ENCODE measurements around the gene CNOT6.

CNOT6 gene

GRCh38 chr5:180621311-180621710 is 127.1 kb downstream of the CNOT6 start:
- DNase-seq (ENCODE audit: low read depth), result no peak

GRCh38 chr5:180622910-180623309 is 128.7 kb downstream of the CNOT6 start:
- no peak for DNase-seq (ENCODE audit: low read depth)

- DNase-seq (ENCODE audit: low read depth), result no peak
These were observed 129.2 kb downstream of the CNOT6 start for GRCh38 chr5:180623411-180623834.

GRCh38 chr5:180623844-180624243 is 129.7 kb downstream of the CNOT6 start:
- no peak for DNase-seq (ENCODE audit: low read depth)

- DNase-seq (ENCODE audit: low read depth), result no peak
These were observed 130.4 kb downstream of the CNOT6 start for GRCh38 chr5:180624587-180624986.

GRCh38 chr5:180625125-180625790 is 131.1 kb downstream of the CNOT6 start:
- no peak for DNase-seq (ENCODE audit: low read depth)

GRCh38 chr5:180625791-180626660 is 131.8 kb downstream of the CNOT6 start:
- DNase-seq (ENCODE audit: low read depth), result no peak

GRCh38 chr5:180626661-180627385 is 132.6 kb downstream of the CNOT6 start:
- DNase-seq (ENCODE audit: low read depth), result no peak

GRCh38 chr5:180627386-180628120 is 133.4 kb downstream of the CNOT6 start:
- no peak for DNase-seq (ENCODE audit: low read depth)

Data from stromal cell of bone marrow (primary cell).